HUES64 (cell line): ENCODE results near the gene SMIM10L2A.
A peak's percentile ranks its signal among the peaks of the same experiment; 100 is the strongest.
"Not testable (repeated sequence)": the region's sequence is repeated elsewhere in the genome, so short reads cannot be mapped to it uniquely, and the experiment has no call there.

ENCODE experiments used
- H3K27ac ChIP-seq: 2 replicates; pipeline ENCODE4 v1.7.0; 2013; ENCODE audit warnings: low read depth, low read length, inconsistent platforms
- H3K27me3 ChIP-seq: 2 replicates; pipeline ENCODE4 v1.6.1; 2013; ENCODE audit warnings: mild to moderate bottlenecking, low read length; ENCODE audit not compliant: insufficient read depth
- H3K36me3 ChIP-seq: 2 replicates; pipeline ENCODE4 v1.6.1; 2013; ENCODE audit warnings: mild to moderate bottlenecking, low read length; ENCODE audit not compliant: insufficient read depth
- H3K4me1 ChIP-seq: 2 replicates; pipeline ENCODE4 v1.6.1; 2013; ENCODE audit warnings: mild to moderate bottlenecking, low read length, moderate library complexity; ENCODE audit not compliant: insufficient read depth
- H3K4me3 ChIP-seq: 2 replicates; pipeline ENCODE4 v1.5.1; 2013; ENCODE audit warnings: mild to moderate bottlenecking, low read length, moderate library complexity
- H3K9ac ChIP-seq: 2 replicates; pipeline ENCODE4 v1.6.1; 2013; ENCODE audit warnings: mild to moderate bottlenecking, low read depth, low read length
- H3K9me3 ChIP-seq: 2 replicates; pipeline ENCODE4 v1.6.1; 2013; ENCODE audit warnings: low read depth, low read length; ENCODE audit not compliant: insufficient read depth
- WGBS: fragments of 150-250, 120-280 bp; methylation state at CpG from one replicate; pipeline ENCODE4 v1.1.7; 2013; ENCODE audit warnings: missing lambda C conversion rate; 5-methylcytosine and 5-hydroxymethylcytosine counted together

SMIM10L2A gene

GRCh38 chrX:135396109-135396508, 25.6 kb upstream of the SMIM10L2A start:
- no peak overlapping the region for H3K9ac ChIP-seq
- H3K9me3 ChIP-seq = no peaks in the 10 kb centered on the region
- H3K4me3 ChIP-seq = no peak overlapping the region
- H3K36me3 ChIP-seq = no peaks in the 10 kb centered on the region
- WGBS = 94% methylated on average over 4 of the region's 4 CpGs
- H3K27me3 ChIP-seq = no peaks in the 10 kb centered on the region
- no peaks in the 10 kb centered on the region; the same call in 1 of the 2 replicates for H3K4me1 ChIP-seq
- H3K27ac ChIP-seq = no peak overlapping the region

DNA sequence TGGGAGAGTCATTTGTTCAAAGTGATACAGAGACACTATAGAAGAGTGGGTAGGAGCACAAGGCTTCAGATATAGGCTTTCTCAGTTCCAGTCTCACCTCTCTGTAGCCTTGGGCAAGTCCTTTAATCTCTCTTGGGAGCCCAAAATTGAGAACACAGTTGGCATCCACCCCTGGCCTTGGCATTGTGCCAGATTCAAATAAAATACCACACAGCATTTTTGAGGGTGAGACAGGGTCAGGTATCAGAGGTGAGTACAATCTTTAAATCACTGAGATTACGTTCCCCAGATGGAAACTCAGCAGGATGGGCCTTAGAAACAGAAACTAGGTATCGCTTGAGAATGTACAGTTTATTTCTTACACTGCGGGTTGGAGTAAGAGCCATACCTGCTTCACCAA, 25.2 kb upstream of the SMIM10L2A start:
- no peaks in the 10 kb centered on the region; the same call in 1 of the 2 replicates for H3K4me1 ChIP-seq
- H3K27ac ChIP-seq = no peak overlapping the region
- H3K27me3 ChIP-seq = no peaks in the 10 kb centered on the region
- H3K9me3 ChIP-seq = no peaks in the 10 kb centered on the region
- no peak overlapping the region for H3K4me3 ChIP-seq
- 98% methylated on average over 3 of the region's 3 CpGs for WGBS
- H3K36me3 ChIP-seq = no peaks in the 10 kb centered on the region
- no peak overlapping the region for H3K9ac ChIP-seq

- no peaks in the 10 kb centered on the region for H3K27me3 ChIP-seq
- H3K4me1 ChIP-seq = no peaks in the 10 kb centered on the region; the same call in 1 of the 2 replicates
- H3K9me3 ChIP-seq = no peaks in the 10 kb centered on the region
- H3K36me3 ChIP-seq = no peaks in the 10 kb centered on the region
- 80% methylated on average over 2 of the region's 2 CpGs for WGBS
- H3K27ac ChIP-seq = no peak overlapping the region
- no peak overlapping the region for H3K9ac ChIP-seq
- no peak overlapping the region for H3K4me3 ChIP-seq
These were observed 24.1 kb upstream of the SMIM10L2A start for GRCh38 chrX:135397652-135398051.

DNA sequence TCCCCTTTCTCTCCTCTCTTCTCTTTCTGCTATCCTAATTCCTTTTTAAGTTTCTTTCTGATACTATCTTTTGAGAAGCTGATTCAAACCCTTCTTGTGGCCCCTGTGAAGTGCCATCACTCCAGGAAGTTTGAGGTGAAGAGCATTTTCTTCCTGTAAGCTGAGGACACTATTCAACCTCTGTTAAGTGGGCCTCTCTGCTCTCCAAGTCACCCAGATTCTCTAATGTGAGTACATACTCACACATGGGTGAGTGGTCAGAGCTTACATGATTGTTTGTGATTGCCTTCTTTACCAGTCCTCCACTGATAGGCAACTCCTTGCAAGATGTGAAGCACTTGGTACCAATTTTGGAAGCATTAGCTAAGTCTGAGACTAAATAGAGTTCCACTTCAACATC, 18.4 kb upstream of the SMIM10L2A start:
- H3K9ac ChIP-seq = no peak overlapping the region
- no peaks in the 10 kb centered on the region for H3K36me3 ChIP-seq
- peaks cover 21% of the 10 kb centered on the region for H3K4me1 ChIP-seq
- no peaks in the 10 kb centered on the region for H3K9me3 ChIP-seq
- no peak overlapping the region for H3K27ac ChIP-seq
- no peaks in the 10 kb centered on the region for H3K27me3 ChIP-seq
- H3K4me3 ChIP-seq = no peak overlapping the region

DNA sequence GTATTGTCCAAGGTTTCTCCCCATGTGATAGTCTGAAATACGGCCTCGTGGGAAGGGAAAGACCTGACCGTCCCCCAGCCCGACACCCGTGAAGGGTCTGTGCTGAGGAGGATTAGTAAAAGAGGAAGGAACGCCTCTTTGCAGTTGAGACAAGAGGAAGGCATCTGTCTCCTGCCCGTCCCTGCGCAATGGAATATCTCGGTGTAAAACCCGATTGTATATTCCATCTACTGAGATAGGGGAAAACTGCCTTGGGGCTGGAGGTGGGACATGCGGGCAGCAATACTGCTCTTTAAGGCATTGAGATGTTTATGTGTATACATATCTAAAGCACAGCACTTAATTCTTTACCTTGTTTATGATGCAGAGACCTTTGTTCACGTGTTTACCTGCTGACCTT, 15.3 kb upstream of the SMIM10L2A start:
- Histone ChIP-seq H3K9ac (0 out of 2 replicates have a peak overlapping the region, but pooled peaks have one; percentile 36), H3K27ac (peak overlapping the region; percentile 68; the same call in 1 of the 2 replicates), H3K4me1 (peaks cover 42% of the 10 kb centered on the region)
- H3K36me3 ChIP-seq, H3K4me3 ChIP-seq, H3K9me3 ChIP-seq, H3K27me3 ChIP-seq: not testable (repeated sequence)
- WGBS = 6% methylated on average over 5 of the region's 12 CpGs

- WGBS = 40% methylated on average over 1 of the region's 1 CpG
- Histone ChIP-seq H3K36me3 (no peaks in the 10 kb centered on the region), H3K4me1 (peaks cover 42% of the 10 kb centered on the region), H3K9me3 (no peaks in the 10 kb centered on the region), H3K9ac (no peak overlapping the region), H3K4me3 (no peak overlapping the region), H3K27me3 (no peaks in the 10 kb centered on the region), H3K27ac (no peak overlapping the region)
These were observed 12.9 kb upstream of the SMIM10L2A start for GRCh38 chrX:135408794-135409193.

DNA sequence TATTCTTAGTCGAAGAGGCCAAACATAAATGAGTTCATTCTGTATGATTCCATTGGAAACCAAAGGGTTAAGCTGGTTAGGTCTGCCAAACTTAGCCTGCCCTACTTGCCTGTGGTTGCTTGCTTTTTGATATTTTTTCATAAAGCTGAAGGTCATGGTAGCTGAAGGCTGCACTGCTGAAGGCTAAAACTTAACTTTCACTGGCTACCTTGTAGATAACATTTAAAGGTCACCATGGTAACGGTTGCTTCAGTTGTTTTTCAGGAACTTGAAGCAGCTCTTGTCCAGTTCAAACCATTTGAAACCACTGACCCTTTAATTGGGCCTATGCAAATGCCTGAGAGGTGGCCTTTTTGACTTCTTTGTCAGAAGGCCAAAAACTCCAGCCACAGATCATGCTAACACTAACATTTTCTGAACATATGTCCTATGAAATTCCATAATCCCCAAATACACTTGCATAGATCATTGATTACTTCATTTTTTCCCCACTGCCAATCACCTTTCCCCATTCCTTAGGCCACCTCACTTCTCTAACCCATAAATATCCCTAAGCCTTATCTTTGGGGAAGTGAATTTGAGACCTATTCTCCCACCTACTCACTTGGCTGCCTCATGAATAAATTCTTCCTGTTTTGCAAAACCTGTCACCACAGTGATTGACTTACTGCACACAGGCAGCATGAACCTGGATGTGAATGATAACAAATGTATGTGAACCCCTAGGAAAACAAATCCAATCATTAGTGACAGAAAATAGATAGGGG, 10.7 kb upstream of the SMIM10L2A start:
- no peaks in the 10 kb centered on the region for H3K27me3 ChIP-seq
- WGBS = 88% methylated on average over 2 of the region's 2 CpGs
- H3K4me3 ChIP-seq = no peak overlapping the region
- no peaks in the 10 kb centered on the region for H3K9me3 ChIP-seq
- peaks cover 36% of the 10 kb centered on the region for H3K4me1 ChIP-seq
- no peak overlapping the region for H3K27ac ChIP-seq
- H3K9ac ChIP-seq = no peak overlapping the region
- no peaks in the 10 kb centered on the region for H3K36me3 ChIP-seq

GRCh38 chrX:135411893-135412292, 9.9 kb upstream of the SMIM10L2A start:
- Histone ChIP-seq H3K27ac (no peak overlapping the region), H3K36me3 (no peaks in the 10 kb centered on the region)

DNA sequence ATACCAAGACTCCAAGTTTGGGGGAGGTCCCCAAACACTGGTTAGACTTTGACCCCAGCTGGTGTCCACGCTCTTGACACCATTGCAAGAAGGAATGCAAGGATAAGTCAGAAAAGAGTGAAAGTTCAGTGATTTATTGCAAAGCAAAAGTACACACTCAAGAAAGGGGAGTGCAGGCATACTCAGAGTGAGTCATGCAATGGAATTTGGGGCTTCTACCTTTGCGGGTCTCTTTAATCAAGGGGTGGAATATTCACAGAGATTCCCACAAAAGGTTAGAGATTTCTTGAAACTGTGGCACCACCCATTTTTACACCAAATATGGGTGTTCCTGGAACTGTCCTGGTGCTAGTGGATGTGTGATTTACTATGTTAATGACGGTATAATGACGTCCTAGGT, 5.2 kb upstream of the SMIM10L2A start:
- no peak overlapping the region for H3K4me3 ChIP-seq
- H3K27me3 ChIP-seq = no peaks in the 10 kb centered on the region
- no peaks in the 10 kb centered on the region for H3K9me3 ChIP-seq
- no peak overlapping the region for H3K27ac ChIP-seq
- no peak overlapping the region for H3K9ac ChIP-seq
- no peaks in the 10 kb centered on the region for H3K36me3 ChIP-seq
- 87% methylated on average over 4 of the region's 4 CpGs for WGBS
- peaks cover 5% of the 10 kb centered on the region; the same call in 1 of the 2 replicates for H3K4me1 ChIP-seq

More at GRCh38 chrX:135411893-135412292, 9.9 kb upstream of the SMIM10L2A start:
- H3K4me3 ChIP-seq = no peak overlapping the region
- H3K27me3 ChIP-seq = no peaks in the 10 kb centered on the region
- WGBS = 95% methylated on average over 3 of the region's 3 CpGs
- no peak overlapping the region for H3K9ac ChIP-seq
- peaks cover 36% of the 10 kb centered on the region for H3K4me1 ChIP-seq
- no peaks in the 10 kb centered on the region for H3K9me3 ChIP-seq

DNA sequence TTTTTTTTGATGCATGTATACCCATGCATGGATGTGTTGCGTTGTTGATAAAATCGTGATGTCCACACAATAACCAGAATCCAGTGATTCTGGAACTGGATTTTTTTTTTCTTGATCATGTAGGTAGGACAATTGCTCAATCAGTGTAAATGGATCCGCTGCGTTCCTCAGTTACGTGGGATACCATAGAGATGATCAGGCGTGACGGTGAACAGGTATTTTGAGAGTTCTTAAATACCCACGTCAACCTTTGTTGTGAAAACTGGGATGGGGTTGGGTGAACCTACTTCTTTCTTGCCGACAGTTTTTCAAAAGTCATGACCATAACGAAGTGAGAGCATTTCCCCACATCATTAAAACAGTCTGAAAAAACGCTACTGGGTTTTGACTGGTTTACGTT, 913 bp upstream of the SMIM10L2A start:
- H3K27ac ChIP-seq = no peak overlapping the region
- H3K4me3 ChIP-seq = 0 out of 2 replicates have a peak overlapping the region, but pooled peaks have one; percentile 37
- WGBS = 98% methylated on average over 8 of the region's 12 CpGs

GRCh38 chrX:135421537-135421931, 210 bp upstream of the SMIM10L2A start:
- H3K4me3 ChIP-seq = peak overlapping the region; percentile 54
- no peaks in the 10 kb centered on the region for H3K36me3 ChIP-seq
- H3K27me3 ChIP-seq = no peaks in the 10 kb centered on the region; the same call in 1 of the 2 replicates
- H3K4me1 ChIP-seq = peaks cover 5% of the 10 kb centered on the region; the same call in 1 of the 2 replicates
- 4% methylated on average over 17 of the region's 29 CpGs for whole genome bisulfite sequencing
- H3K9ac ChIP-seq = no peak overlapping the region
- no peak overlapping the region for H3K27ac ChIP-seq
- no peaks in the 10 kb centered on the region for H3K9me3 ChIP-seq

More for the DNA sequence above, 913 bp upstream of the SMIM10L2A start:
- Histone ChIP-seq H3K4me1 (peaks cover 5% of the 10 kb centered on the region; the same call in 1 of the 2 replicates), H3K27me3 (no peaks in the 10 kb centered on the region; the same call in 1 of the 2 replicates), H3K9ac (no peak overlapping the region), H3K9me3 (no peaks in the 10 kb centered on the region), H3K36me3 (no peaks in the 10 kb centered on the region)
